ENCODE results near the gene SEC14L1.

- no peak for TF ChIP-seq EZH2 (IDR thresholded peaks at IDR 0.05; ENCODE audit: borderline replicate concordance, low read depth, low read length, severe bottlenecking)
- TF ChIP-seq CTCF (IDR thresholded peaks at IDR 0.05; ENCODE audit: borderline replicate concordance, extremely low read depth, low read length, poor library complexity, severe bottlenecking): no peak
Measured at GRCh38 chr17:77146246-77146632, 5.5 kb downstream of the SEC14L1 start.
